IMR-90 (cell line): Measurements from ENCODE around the gene PASD1.

Experiments used
- CEBPB ChIP-seq: IDR thresholded peaks from 2 replicates; pipeline ENCODE4 v1.6.1; 2012; ENCODE audit warnings: low read depth, low read length, improper control_type of control experiment
- MXI1 ChIP-seq: IDR thresholded peaks from 2 replicates; pipeline ENCODE4 v1.6.1; 2012; ENCODE audit warnings: low read depth, mild to moderate bottlenecking, low read length, moderate library complexity, borderline replicate concordance
- POLR2A ChIP-seq: IDR thresholded peaks from 2 replicates; pipeline ENCODE4 v1.6.1; 2012; ENCODE audit warnings: mild to moderate bottlenecking, low read depth, low read length
- RCOR1 ChIP-seq: IDR thresholded peaks from 2 replicates; pipeline ENCODE4 v1.6.1; 2012; ENCODE audit warnings: mild to moderate bottlenecking, low read length, improper control_type of control experiment; ENCODE audit not compliant: insufficient replicate concordance
- TF ChIP-seq, protein P1 (sequence below): conservative IDR thresholded peaks from 2 replicates; pipeline ENCODE4 v1.5.1; 2012; ENCODE audit warnings: mild to moderate bottlenecking, low read depth, low read length, improper control_type of control experiment
- TF ChIP-seq, protein P2 (sequence below): fragments of 150-350 bp; IDR thresholded peaks from 2 replicates; pipeline ENCODE4 v1.6.1; 2017; ENCODE audit warnings: mild to moderate bottlenecking, antibody characterized with exemption, low read length, low read depth

GRCh38 chrX:151692825-151693224 lies 129.3 kb downstream of the PASD1 start:
- TF ChIP-seq, protein P1, sequence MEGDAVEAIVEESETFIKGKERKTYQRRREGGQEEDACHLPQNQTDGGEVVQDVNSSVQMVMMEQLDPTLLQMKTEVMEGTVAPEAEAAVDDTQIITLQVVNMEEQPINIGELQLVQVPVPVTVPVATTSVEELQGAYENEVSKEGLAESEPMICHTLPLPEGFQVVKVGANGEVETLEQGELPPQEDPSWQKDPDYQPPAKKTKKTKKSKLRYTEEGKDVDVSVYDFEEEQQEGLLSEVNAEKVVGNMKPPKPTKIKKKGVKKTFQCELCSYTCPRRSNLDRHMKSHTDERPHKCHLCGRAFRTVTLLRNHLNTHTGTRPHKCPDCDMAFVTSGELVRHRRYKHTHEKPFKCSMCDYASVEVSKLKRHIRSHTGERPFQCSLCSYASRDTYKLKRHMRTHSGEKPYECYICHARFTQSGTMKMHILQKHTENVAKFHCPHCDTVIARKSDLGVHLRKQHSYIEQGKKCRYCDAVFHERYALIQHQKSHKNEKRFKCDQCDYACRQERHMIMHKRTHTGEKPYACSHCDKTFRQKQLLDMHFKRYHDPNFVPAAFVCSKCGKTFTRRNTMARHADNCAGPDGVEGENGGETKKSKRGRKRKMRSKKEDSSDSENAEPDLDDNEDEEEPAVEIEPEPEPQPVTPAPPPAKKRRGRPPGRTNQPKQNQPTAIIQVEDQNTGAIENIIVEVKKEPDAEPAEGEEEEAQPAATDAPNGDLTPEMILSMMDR: no peak
- TF ChIP-seq RCOR1: no peak
- TF ChIP-seq, protein P2, sequence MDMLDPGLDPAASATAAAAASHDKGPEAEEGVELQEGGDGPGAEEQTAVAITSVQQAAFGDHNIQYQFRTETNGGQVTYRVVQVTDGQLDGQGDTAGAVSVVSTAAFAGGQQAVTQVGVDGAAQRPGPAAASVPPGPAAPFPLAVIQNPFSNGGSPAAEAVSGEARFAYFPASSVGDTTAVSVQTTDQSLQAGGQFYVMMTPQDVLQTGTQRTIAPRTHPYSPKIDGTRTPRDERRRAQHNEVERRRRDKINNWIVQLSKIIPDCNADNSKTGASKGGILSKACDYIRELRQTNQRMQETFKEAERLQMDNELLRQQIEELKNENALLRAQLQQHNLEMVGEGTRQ: no peak
- TF ChIP-seq MXI1: no peak
- no peak for TF ChIP-seq CEBPB
- no peak for TF ChIP-seq POLR2A
